Right lobe of liver (tissue), 4 donors: Measurements from ENCODE around the gene R3HDM2.

Experiments used
- CTCF ChIP-seq, 4 donors: fragments of 200-600 bp in 3 of 4; fragments of 450-650 bp in 1 of 4; IDR thresholded peaks; one replicate each; pipeline versions ENCODE4 v1.5.1 to v1.8.0; 2016 to 2022; ENCODE audit warnings: antibody characterized with exemption in 4 of 4, mild to moderate bottlenecking in 2 of 4
- POLR2A ChIP-seq: fragments of 450-650 bp; IDR thresholded peaks from one replicate; pipeline ENCODE4 v1.6.1; 2017; ENCODE audit warnings: antibody characterized with exemption, mild to moderate bottlenecking
- donor health status: DM: no; HTN: no; CAD: no.
- donor health status: DM: no; HTN: no; CAD: no.
- donor health status: DM: no; HTN: yes; CAD: no.

GRCh38 chr12:57459055-57459749 is 28.4 kb upstream of the R3HDM2 start:
- peak; percentile 89 for TF ChIP-seq POLR2A
- TF ChIP-seq CTCF (IDR thresholded peaks at IDR 0.05): peak; percentile 94 to 99 (median 94)
